H9 (cell line): Measurements from ENCODE around the gene CCDC63. TPM values are rescaled to one million over a fixed set of nuclear protein-coding genes. Genes with fewer than 3 reads are reported as not detected.
A peak's percentile ranks its signal among the peaks of the same experiment; 100 is the strongest.

Experiments
- DNase-seq: peaks from one replicate; pipeline ENCODE4 v3.0.0-alpha.2; 2017
- H2AFZ ChIP-seq: one replicate; pipeline ENCODE4 v1.6.1; 2013; ENCODE audit warnings: mild to moderate bottlenecking, low read length, control low read depth, moderate library complexity
- H2AK5ac ChIP-seq: 2 replicates; pipeline ENCODE4 v1.6.1; 2013; ENCODE audit warnings: low read length, control low read depth, mixed read lengths; ENCODE audit not compliant: insufficient read length
- H2BK120ac ChIP-seq: one replicate; pipeline ENCODE4 v1.6.1; 2013; ENCODE audit warnings: low read depth, mild to moderate bottlenecking, low read length, control low read depth, inconsistent platforms; ENCODE audit not compliant: poor library complexity, severe bottlenecking
- H2BK12ac ChIP-seq: 2 replicates; pipeline ENCODE4 v1.6.1; 2013; ENCODE audit warnings: low read length, control low read depth, mixed read lengths, low read depth; ENCODE audit not compliant: insufficient read length
- H2BK15ac ChIP-seq: 2 replicates; pipeline ENCODE4 v1.6.1; 2013; ENCODE audit warnings: low read depth, low read length, control low read depth
- H2BK20ac ChIP-seq: one replicate; pipeline ENCODE4 v1.6.1; 2013; ENCODE audit warnings: low read depth, mild to moderate bottlenecking, low read length, control low read depth, inconsistent platforms; ENCODE audit not compliant: poor library complexity, severe bottlenecking
- H2BK5ac ChIP-seq: 2 replicates; pipeline ENCODE4 v1.6.1; 2013; ENCODE audit warnings: low read length, control low read depth, mixed read lengths; ENCODE audit not compliant: insufficient read length
- H3K14ac ChIP-seq: 2 replicates; pipeline ENCODE4 v1.6.1; 2013; ENCODE audit warnings: low read length, control low read depth; ENCODE audit not compliant: insufficient read depth
- H3K18ac ChIP-seq: 2 replicates; pipeline ENCODE4 v1.6.1; 2013; ENCODE audit warnings: low read depth, mild to moderate bottlenecking, mixed read lengths, low read length, control low read depth; ENCODE audit not compliant: insufficient read length
- H3K23ac ChIP-seq: 2 replicates; pipeline ENCODE4 v1.6.1; 2013; ENCODE audit warnings: low read length, control low read depth, mixed read lengths, low read depth; ENCODE audit not compliant: insufficient read length
- H3K23me2 ChIP-seq: 2 replicates; pipeline ENCODE4 v1.6.1; 2013; ENCODE audit warnings: low read depth, mild to moderate bottlenecking, mixed read lengths, low read length, control low read depth; ENCODE audit not compliant: insufficient read length, poor library complexity, severe bottlenecking
- H3K27ac ChIP-seq: 2 replicates; pipeline ENCODE4 v1.5.1; 2013; ENCODE audit warnings: low read length, control low read depth, mixed read lengths, low read depth; ENCODE audit not compliant: insufficient read length
- H3K27me3 ChIP-seq: 2 replicates; pipeline ENCODE4 v1.6.1; 2013; ENCODE audit warnings: low read length, control low read depth, inconsistent platforms; ENCODE audit not compliant: insufficient read depth
- H3K4ac ChIP-seq: 2 replicates; pipeline ENCODE4 v1.6.1; 2013; ENCODE audit warnings: low read depth, mild to moderate bottlenecking, control low read depth, inconsistent platforms, low read length, moderate library complexity
- H3K4me1 ChIP-seq: 2 replicates; pipeline ENCODE4 v1.6.1; 2013; ENCODE audit warnings: low read length, control low read depth, inconsistent platforms; ENCODE audit not compliant: insufficient read depth
- H3K4me2 ChIP-seq: 2 replicates; pipeline ENCODE4 v1.6.1; 2013; ENCODE audit warnings: low read length, control low read depth, mixed read lengths; ENCODE audit not compliant: insufficient read length, insufficient read depth
- H3K56ac ChIP-seq: 2 replicates; pipeline ENCODE4 v1.6.1; 2013; ENCODE audit warnings: low read depth, mild to moderate bottlenecking, mixed read lengths, low read length, control low read depth; ENCODE audit not compliant: insufficient read length
- H3K79me1 ChIP-seq: 2 replicates; pipeline ENCODE4 v1.6.1; 2013; ENCODE audit warnings: low read depth, mild to moderate bottlenecking, moderate library complexity, low read length, control low read depth, inconsistent platforms; ENCODE audit not compliant: insufficient read depth, poor library complexity, severe bottlenecking
- H3K79me2 ChIP-seq: 2 replicates; pipeline ENCODE4 v1.6.1; 2013; ENCODE audit warnings: low read length, control low read depth, inconsistent platforms; ENCODE audit not compliant: insufficient read depth
- H3K9ac ChIP-seq: 2 replicates; pipeline ENCODE4 v1.6.1; 2013; ENCODE audit warnings: low read length, control low read depth, mixed read lengths; ENCODE audit not compliant: insufficient read length; ENCODE audit errors: extremely low read depth
- H3K9me3 ChIP-seq: one replicate; pipeline ENCODE4 v1.6.1; 2013; ENCODE audit warnings: low read depth, low read length, inconsistent platforms; ENCODE audit not compliant: control insufficient read depth
- H3T11ph ChIP-seq: one replicate; pipeline ENCODE4 v1.6.1; 2013; ENCODE audit warnings: mild to moderate bottlenecking, low read length, control low read depth, inconsistent platforms
- H4K20me1 ChIP-seq: one replicate; pipeline ENCODE4 v1.6.1; 2013; ENCODE audit not compliant: control insufficient read depth, insufficient read length, insufficient read depth
- H4K5ac ChIP-seq: 2 replicates; pipeline ENCODE4 v1.6.1; 2013; ENCODE audit warnings: low read depth, mild to moderate bottlenecking, mixed read lengths, low read length, control low read depth; ENCODE audit not compliant: insufficient read length
- H4K8ac ChIP-seq: replicated peaks from 2 replicates; pipeline ENCODE4 v1.6.1; 2013; ENCODE audit warnings: low read length, control low read depth, mixed read lengths, low read depth; ENCODE audit not compliant: insufficient read length
- H4K91ac ChIP-seq: 2 replicates; pipeline ENCODE4 v1.6.1; 2013; ENCODE audit warnings: low read depth, mild to moderate bottlenecking, moderate library complexity, mixed read lengths, low read length, control low read depth; ENCODE audit not compliant: insufficient read length
- H3K27ac Mint-ChIP-seq, 3 experiments: 2 replicates in 2 of 3; 3 replicates in 1 of 3; pipeline ENCODE4 v1.8.0; 2020 to 2021; ENCODE audit warnings: mixed read lengths in 3 of 3, mild to moderate bottlenecking in 1 of 3, moderate library complexity in 1 of 3
- H3K27me3 Mint-ChIP-seq: 2 replicates; pipeline ENCODE4 v1.8.0; 2021; ENCODE audit warnings: low read depth, mild to moderate bottlenecking, moderate library complexity, mixed read lengths
- H3K36me3 Mint-ChIP-seq, 3 experiments: 2 replicates in 2 of 3; 3 replicates in 1 of 3; pipeline ENCODE4 v1.8.0; 2020 to 2021; ENCODE audit warnings: low read depth in 3 of 3, mixed read lengths in 3 of 3; ENCODE audit not compliant: insufficient read depth in 1 of 3
- H3K4me1 Mint-ChIP-seq, 2 experiments: 2 replicates each; pipeline ENCODE4 v1.8.0; 2020; ENCODE audit warnings: mixed read lengths in 2 of 2
- H3K4me3 Mint-ChIP-seq, 2 experiments: 2 replicates in 1 of 2; 3 replicates in 1 of 2; pipeline ENCODE4 v1.8.0; 2020 to 2021; ENCODE audit warnings: mild to moderate bottlenecking in 2 of 2, mixed read lengths in 2 of 2, moderate library complexity in 1 of 2
- H3K9me3 Mint-ChIP-seq, 2 experiments: 2 replicates in 1 of 2; 3 replicates in 1 of 2; pipeline ENCODE4 v1.8.0; 2020; ENCODE audit warnings: mild to moderate bottlenecking in 2 of 2, mixed read lengths in 2 of 2, moderate library complexity in 1 of 2
- CTCF ChIP-seq: fragments of 200-600 bp; sonication (generic); conservative IDR thresholded peaks from 3 replicates; pipeline ENCODE4 v1.8.0; 2021; ENCODE audit warnings: antibody characterized with exemption, mild to moderate bottlenecking
- WGBS: extraction: QIAGEN DNeasy Blood & Tissue Kit; methylation state at CpG from one replicate; pipeline ENCODE4 v1.1.7; 2013; ENCODE audit warnings: missing lambda C conversion rate, low lambda C conversion rate, mixed read lengths; ENCODE audit not compliant: insufficient read length; ENCODE audit errors: extremely low coverage; 5-methylcytosine and 5-hydroxymethylcytosine counted together
- total RNA-seq: library from RNA; stranded (reverse); gene quantifications from 2 replicates; pipeline ENCODE4 v1.2.1, GENCODE V29; 2021

Gene CCDC63
- total RNA-seq, 1 experiment from 2014 or later = 0.77 TPM

GRCh38 chr12:110936367-110937103 lies 89.7 kb downstream of the CCDC63 start:
- Mint-ChIP-seq H3K4me3 (peak overlapping the region; percentile 71 to 83), H3K9me3 (peaks cover 0 to 5% of the 10 kb centered on the region in 2 experiments; a peak in 1 of 5 replicates), H3K36me3 (peaks cover 0 to 21% (median 0%) of the 10 kb centered on the region in 3 experiments; a peak in 4 of 7 replicates), H3K27me3 (no peaks in the 10 kb centered on the region), H3K4me1 (peaks cover 59 to 64% of the 10 kb centered on the region in 2 experiments), H3K27ac (peak overlapping the region; percentile 97 to 99 (median 98))
- Histone ChIP-seq H2AFZ (no peak overlapping the region), H3K4ac (no peak overlapping the region; the same call in 1 of the 2 replicates), H4K5ac (no peak overlapping the region), H3K9me3 (no peaks in the 10 kb centered on the region), H3K18ac (peak overlapping the region; percentile 18), H3K27me3 (no peaks in the 10 kb centered on the region), H2BK5ac (no peak overlapping the region), H3K23me2 (peaks cover 4% of the 10 kb centered on the region), H3T11ph (no peak overlapping the region), H3K27ac (peak overlapping the region; percentile 91), H3K79me2 (no peaks in the 10 kb centered on the region; the same call in 1 of the 2 replicates), H4K8ac (no peak overlapping the region), H3K56ac (no peak overlapping the region), H2AK5ac (no peak overlapping the region), H3K9ac (peak overlapping the region; percentile 43), H3K14ac (peak overlapping the region; percentile 11; the same call in 1 of the 2 replicates), H4K20me1 (no peaks in the 10 kb centered on the region), H3K4me1 (peaks cover 7% of the 10 kb centered on the region; the same call in 1 of the 2 replicates), H2BK12ac (no peak overlapping the region), H3K23ac (no peak overlapping the region), H2BK15ac (no peak overlapping the region), H3K79me1 (no peaks in the 10 kb centered on the region), H4K91ac (no peak overlapping the region), H2BK20ac (no peak overlapping the region), H2BK120ac (peak overlapping the region; percentile 15), H3K4me2 (peak overlapping the region; percentile 76)
- no CpG with 5 or more reads among the region's 13 CpGs for WGBS
- no peak for TF ChIP-seq CTCF
- DNase-seq = peak; percentile 85
